Brain microvascular endothelial cell (primary cell): ENCODE measurements around the gene PTPN7.

Source experiments
- DNase-seq: peaks from one replicate; pipeline ENCODE4 v3.0.0-alpha.2; 2020
- H3K27ac ChIP-seq: fragments of 250-450 bp; sonication (Bioruptor Pico); 2 replicates; pipeline ENCODE4 v1.5.1; 2020; ENCODE audit warnings: mild to moderate bottlenecking, moderate library complexity
- H3K27me3 ChIP-seq: fragments of 250-450 bp; sonication (Bioruptor Pico); replicated peaks from 2 replicates; pipeline ENCODE4 v1.5.1; 2020; ENCODE audit warnings: mild to moderate bottlenecking
- H3K36me3 ChIP-seq: fragments of 250-450 bp; sonication (Bioruptor Pico); replicated peaks from 2 replicates; pipeline ENCODE4 v1.5.1; 2020; ENCODE audit warnings: mild to moderate bottlenecking
- H3K4me3 ChIP-seq: 2 replicates; pipeline ENCODE4 v1.5.1; 2011; ENCODE audit warnings: low read depth, mild to moderate bottlenecking, control low read depth, low read length, moderate library complexity
- CTCF ChIP-seq: IDR thresholded peaks from 2 replicates; pipeline ENCODE4 v1.5.1; 2011; ENCODE audit warnings: low read depth, mild to moderate bottlenecking, moderate library complexity, low read length, control low read depth, inconsistent platforms; ENCODE audit errors: missing control alignments
- in situ Hi-C: cut with HindIII; loops from 2 replicates; pipeline ENCODE4 v1.10.0; 2017; ENCODE audit warnings: low sequenced_read_pairs, low pct_ligation_motif_present

Gene PTPN7

GRCh38 chr1:202129453-202130296, 30.7 kb downstream of the PTPN7 start:
- H3K4me3 ChIP-seq: no peak overlapping the region
- H3K27me3 ChIP-seq: peaks cover 1% of the 10 kb centered on the region
- no peak for TF ChIP-seq CTCF
- no peak for DNase-seq
- H3K36me3 ChIP-seq: peaks cover 15% of the 10 kb centered on the region
- H3K27ac ChIP-seq: no peak overlapping the region
- in situ Hi-C loops: loop anchor here (25.0 kb wide), 1 partner anchor 117 kb away; the partner anchor contains the start of gene ELF3

DNA sequence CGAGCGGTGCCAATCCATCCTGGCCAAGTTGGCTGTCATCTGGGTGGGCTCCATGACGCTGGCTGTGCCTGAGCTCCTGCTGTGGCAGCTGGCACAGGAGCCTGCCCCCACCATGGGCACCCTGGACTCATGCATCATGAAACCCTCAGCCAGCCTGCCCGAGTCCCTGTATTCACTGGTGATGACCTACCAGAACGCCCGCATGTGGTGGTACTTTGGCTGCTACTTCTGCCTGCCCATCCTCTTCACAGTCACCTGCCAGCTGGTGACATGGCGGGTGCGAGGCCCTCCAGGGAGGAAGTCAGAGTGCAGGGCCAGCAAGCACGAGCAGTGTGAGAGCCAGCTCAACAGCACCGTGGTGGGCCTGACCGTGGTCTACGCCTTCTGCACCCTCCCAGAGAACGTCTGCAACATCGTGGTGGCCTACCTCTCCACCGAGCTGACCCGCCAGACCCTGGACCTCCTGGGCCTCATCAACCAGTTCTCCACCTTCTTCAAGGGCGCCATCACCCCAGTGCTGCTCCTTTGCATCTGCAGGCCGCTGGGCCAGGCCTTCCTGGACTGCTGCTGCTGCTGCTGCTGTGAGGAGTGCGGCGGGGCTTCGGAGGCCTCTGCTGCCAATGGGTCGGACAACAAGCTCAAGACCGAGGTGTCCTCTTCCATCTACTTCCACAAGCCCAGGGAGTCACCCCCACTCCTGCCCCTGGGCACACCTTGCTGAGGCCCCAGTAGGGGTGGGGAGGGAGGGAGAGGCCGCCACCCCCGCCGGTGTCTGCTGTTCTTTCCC, 32.4 kb downstream of the PTPN7 start:
- in situ Hi-C loops: loop anchor here (25.0 kb wide), 1 partner anchor 116 kb away; the partner anchor contains the start of gene ELF3

DNA sequence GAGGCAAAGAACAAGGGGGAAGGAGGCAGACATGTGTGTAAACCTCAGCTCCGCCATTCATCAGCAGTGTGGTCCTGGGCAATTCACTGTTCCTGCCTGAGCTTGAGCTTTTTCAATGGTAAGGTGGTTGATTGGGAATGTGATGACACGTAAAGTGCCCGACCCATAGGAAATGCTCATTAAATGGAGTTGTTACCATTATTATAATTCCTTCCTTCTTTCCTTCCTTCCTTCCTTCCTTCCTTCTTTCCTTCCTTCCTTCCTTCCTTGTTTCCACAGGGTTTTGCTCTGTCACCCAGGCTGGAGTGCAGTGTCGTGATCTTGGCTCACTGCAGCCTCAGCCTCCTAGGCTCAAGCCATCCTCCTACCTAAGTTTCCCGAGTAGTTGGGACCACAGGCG, 33.3 kb downstream of the PTPN7 start:
- Histone ChIP-seq H3K27me3 (peaks cover 4% of the 10 kb centered on the region), H3K36me3 (no peaks in the 10 kb centered on the region), H3K27ac (no peak overlapping the region), H3K4me3 (no peak overlapping the region)
- no peak for TF ChIP-seq CTCF
- in situ Hi-C loops: loop anchor here (25.0 kb wide), 1 partner anchor 115 kb away; the partner anchor contains the start of gene ELF3
- no peak for DNase-seq

More for the DNA sequence above, 32.4 kb downstream of the PTPN7 start:
- H3K27me3 ChIP-seq: peaks cover 4% of the 10 kb centered on the region
- TF ChIP-seq CTCF: no peak
- H3K4me3 ChIP-seq: no peak overlapping the region
- DNase-seq: no peak
- peaks cover 5% of the 10 kb centered on the region for H3K36me3 ChIP-seq
- no peak overlapping the region for H3K27ac ChIP-seq

DNA sequence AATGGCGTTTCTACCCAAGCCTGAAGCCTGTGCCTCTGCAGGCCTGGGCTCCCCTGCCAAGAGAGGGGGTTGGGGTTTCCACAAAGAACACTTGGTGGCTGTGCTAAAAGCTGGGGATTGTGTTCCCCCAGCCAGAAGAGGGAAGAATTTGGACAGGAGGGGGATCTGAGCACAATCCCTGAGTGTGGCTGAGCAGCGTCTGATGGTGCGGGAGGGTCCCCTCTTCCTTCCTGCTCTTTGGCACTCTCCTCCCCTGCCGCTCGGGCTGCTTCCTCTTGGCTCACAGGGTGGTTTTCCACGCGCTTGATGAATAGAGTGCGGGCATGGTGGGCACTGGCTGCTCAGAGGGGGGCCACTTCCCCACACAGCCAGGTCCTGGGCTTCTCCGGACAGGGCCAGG, 34.0 kb downstream of the PTPN7 start:
- no peak overlapping the region for H3K4me3 ChIP-seq
- no peaks in the 10 kb centered on the region for H3K36me3 ChIP-seq
- no peak for TF ChIP-seq CTCF
- DNase-seq: no peak
- peaks cover 4% of the 10 kb centered on the region for H3K27me3 ChIP-seq
- in situ Hi-C loops: loop anchor here (25.0 kb wide), 1 partner anchor 114 kb away; the partner anchor contains the start of gene ELF3
- H3K27ac ChIP-seq: no peak overlapping the region

GRCh38 chr1:202125611-202126010, 34.8 kb downstream of the PTPN7 start:
- Histone ChIP-seq H3K36me3 (no peaks in the 10 kb centered on the region), H3K27ac (no peak overlapping the region), H3K27me3 (peaks cover 4% of the 10 kb centered on the region), H3K4me3 (no peak overlapping the region)
- in situ Hi-C loops: loop anchor here (25.0 kb wide), 1 partner anchor 113 kb away; the partner anchor contains the start of gene ELF3
- DNase-seq: no peak
- no peak for TF ChIP-seq CTCF
